Activated CD4-positive, alpha-beta memory T cell treated with anti-CD3 and anti-CD28 coated beads, Interleukin-2, amount 10 ng/mL, durations not matched to agents 7 days and 5 days (primary cell): ENCODE results near the gene DEAF1. TPM values are rescaled to one million over a fixed set of nuclear protein-coding genes. Genes with fewer than 3 reads are reported as not detected.

Source experiments
- CTCF ChIA-PET: fragments of 350-600 bp; sonication (Branson Sonifier 250); formaldehyde crosslinking; loops from one replicate; lab custom pipeline; 2021; ENCODE audit warnings: antibody characterized with exemption, inconsistent platforms; lab: Charles Lee
- POLR2A ChIA-PET: fragments of 350-600 bp; sonication (Branson Sonifier 250); formaldehyde crosslinking; loops from one replicate; lab custom pipeline; 2021; ENCODE audit warnings: antibody characterized with exemption; lab: Charles Lee
- DNase-seq: peaks from one replicate; pipeline ENCODE4 v3.0.0-alpha.2; 2020
- H3K27ac Mint-ChIP-seq: one replicate; pipeline ENCODE4 v1.8.0; 2021; ENCODE audit warnings: mild to moderate bottlenecking, mixed read lengths
- H3K27me3 Mint-ChIP-seq: one replicate; pipeline ENCODE4 v1.8.0; 2021; ENCODE audit warnings: mixed read lengths
- H3K36me3 Mint-ChIP-seq: one replicate; pipeline ENCODE4 v1.8.0; 2021; ENCODE audit warnings: low read depth, mixed read lengths
- H3K4me1 Mint-ChIP-seq: one replicate; pipeline ENCODE4 v1.8.0; 2021; ENCODE audit warnings: mixed read lengths
- H3K4me3 Mint-ChIP-seq: one replicate; pipeline ENCODE4 v1.8.0; 2021; ENCODE audit warnings: mild to moderate bottlenecking, mixed read lengths
- H3K9me3 Mint-ChIP-seq: one replicate; pipeline ENCODE4 v1.8.0; 2021; ENCODE audit warnings: mixed read lengths
- total RNA-seq, 2 experiments: library from RNA; stranded (reverse); gene quantifications; one replicate each; pipeline ENCODE4 v1.2.3, GENCODE V29; 2021

DEAF1 gene
- total RNA-seq, 2 experiments from 2014 or later, result 33.0 to 34.2 TPM

- Mint-ChIP-seq H3K4me3 (no peak overlapping the region), H3K9me3 (no peaks in the 10 kb centered on the region), H3K4me1 (peaks cover 19% of the 10 kb centered on the region), H3K27ac (no peak overlapping the region), H3K36me3 (no peaks in the 10 kb centered on the region), H3K27me3 (peaks cover 22% of the 10 kb centered on the region)
- no peak for DNase-seq
- ChIA-PET CTCF (no interaction called here), POLR2A (no interaction called here)
These were observed 67.0 kb downstream of the DEAF1 start for GRCh38 chr11:628056-628455.

- Mint-ChIP-seq H3K9me3 (no peaks in the 10 kb centered on the region), H3K4me1 (peaks cover 19% of the 10 kb centered on the region), H3K27me3 (peaks cover 22% of the 10 kb centered on the region), H3K36me3 (no peaks in the 10 kb centered on the region), H3K27ac (no peak overlapping the region), H3K4me3 (no peak overlapping the region)
- DNase-seq, result no peak
- ChIA-PET CTCF (no interaction called here), POLR2A (no interaction called here)
These were observed 67.8 kb downstream of the DEAF1 start for GRCh38 chr11:627308-627576.

DNA sequence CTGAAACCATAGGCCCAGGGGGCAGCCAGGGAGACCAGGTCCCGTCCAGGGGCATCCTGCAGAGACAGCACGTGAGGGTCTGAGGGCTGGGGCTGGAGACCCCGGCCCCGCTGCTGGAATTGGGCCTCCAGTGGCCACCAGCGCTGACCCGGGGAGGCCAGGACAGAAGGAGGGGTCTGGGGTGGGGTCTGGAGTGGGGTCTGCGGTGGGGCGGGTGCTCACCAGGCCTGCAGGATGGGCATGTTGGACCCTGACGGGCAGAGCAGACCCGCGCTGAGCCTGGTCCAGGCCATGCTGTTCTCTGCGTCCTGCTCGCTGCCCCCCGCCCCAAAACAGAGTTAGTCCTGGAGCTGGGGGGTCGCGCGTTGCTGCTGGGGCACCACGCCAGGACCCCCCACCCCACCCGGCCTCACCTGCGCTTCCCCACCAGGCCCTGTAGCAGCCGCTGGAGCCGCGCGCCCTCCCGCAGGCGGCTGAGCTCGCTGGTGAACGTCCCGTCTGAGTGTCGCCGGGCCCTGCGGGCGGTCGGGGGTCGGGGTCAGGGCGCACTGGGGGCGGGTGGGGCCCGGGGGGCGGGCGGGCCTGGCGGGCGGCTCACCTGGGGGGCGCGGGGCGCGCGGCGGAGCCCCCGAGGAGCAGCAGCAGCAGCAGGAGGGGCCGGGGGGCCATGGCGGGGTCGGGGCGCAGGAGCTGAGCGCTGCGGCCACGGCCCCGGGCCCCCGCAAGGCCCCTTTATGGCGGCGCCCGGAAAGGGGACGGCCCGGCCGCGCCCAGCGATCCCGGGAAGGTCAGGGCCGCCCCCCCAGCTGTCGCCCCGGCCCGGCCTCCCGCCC, 68.3 kb downstream of the DEAF1 start, which contains the start of gene SCT:
TSS of gene SCT (minus strand) at position 707 of the 833 bp plus-strand sequence. CDS start at position 669, 38 bp downstream.
- peaks cover 19% of the 10 kb centered on the region for H3K4me1 Mint-ChIP-seq
- no peak within 1 kb of the TSS for H3K4me3 Mint-ChIP-seq
- peaks cover 22% of the 10 kb centered on the region for H3K27me3 Mint-ChIP-seq
- no peaks in the 10 kb centered on the region for H3K36me3 Mint-ChIP-seq
- CTCF ChIA-PET, result no interaction called here
- POLR2A ChIA-PET, result no interaction called here
- no peak within 1 kb of the TSS for H3K27ac Mint-ChIP-seq
- DNase-seq, result no peak
- no peaks in the 10 kb centered on the region for H3K9me3 Mint-ChIP-seq

GRCh38 chr11:625636-626268, 69.3 kb downstream of the DEAF1 start:
- Mint-ChIP-seq H3K27me3 (peaks cover 22% of the 10 kb centered on the region), H3K36me3 (no peaks in the 10 kb centered on the region), H3K4me3 (no peak overlapping the region), H3K9me3 (no peaks in the 10 kb centered on the region), H3K4me1 (peaks cover 19% of the 10 kb centered on the region), H3K27ac (no peak overlapping the region)
- CTCF ChIA-PET, result no interaction called here
- POLR2A ChIA-PET, result no interaction called here
- no peak for DNase-seq

DNA sequence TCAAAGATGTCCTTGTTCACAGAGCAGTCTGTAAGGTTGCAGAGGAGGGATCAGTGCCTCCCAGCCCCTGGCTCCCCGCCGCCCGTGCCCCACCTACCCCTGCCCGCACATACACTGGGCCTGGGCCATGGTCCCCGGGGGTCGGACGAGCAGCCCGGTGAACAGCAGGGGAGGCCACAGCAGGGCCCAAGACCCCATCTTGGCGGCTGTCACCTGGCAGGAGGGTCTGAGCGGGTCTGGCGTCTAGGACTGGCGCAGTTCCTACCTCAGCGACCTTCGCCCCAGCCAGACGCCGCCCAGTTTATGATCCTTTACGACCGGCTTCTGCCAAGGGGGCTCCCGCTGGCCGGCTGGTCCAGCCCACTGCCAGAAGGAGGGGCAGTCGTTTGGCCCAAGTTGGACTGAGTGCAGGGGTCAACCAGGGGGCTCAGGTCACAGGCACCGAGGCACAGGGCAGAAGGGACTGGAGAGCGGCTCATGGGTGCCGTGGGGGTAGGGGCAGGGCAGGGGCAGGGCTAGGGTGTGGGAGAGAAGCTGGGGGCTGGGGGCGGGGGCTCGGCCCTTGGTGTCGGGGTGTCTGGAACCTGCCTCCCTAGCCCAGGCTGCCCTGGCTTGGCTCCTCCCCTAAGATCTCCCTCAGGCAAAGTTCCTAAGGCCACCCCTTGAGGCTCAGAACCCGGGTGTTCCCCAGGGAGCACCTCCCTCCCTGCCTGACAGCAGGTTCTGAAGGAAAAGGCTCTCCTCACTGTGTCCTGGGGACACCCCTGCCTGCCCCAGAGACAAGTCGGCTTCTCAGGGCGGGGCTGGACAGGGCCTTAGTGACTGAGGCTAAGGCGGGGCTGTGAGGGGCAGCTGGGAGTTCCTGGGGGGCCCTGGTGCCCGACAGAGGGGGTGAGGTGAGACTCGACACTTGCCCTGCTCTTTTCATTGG, 70.1 kb downstream of the DEAF1 start, which contains the start of gene CDHR5:
TSS of gene CDHR5 (minus strand) at position 251 of the 931 bp plus-strand sequence. CDS start at position 198, 53 bp downstream.
- Mint-ChIP-seq H3K9me3 (no peaks in the 10 kb centered on the region), H3K27me3 (peaks cover 22% of the 10 kb centered on the region), H3K36me3 (no peaks in the 10 kb centered on the region), H3K27ac (no peak within 1 kb of the TSS), H3K4me3 (no peak within 1 kb of the TSS), H3K4me1 (peaks cover 19% of the 10 kb centered on the region)
- ChIA-PET POLR2A (interaction anchor here (0.8 to 1.3 kb wide), 2 partner anchors 10 to 13 kb away, joined by 4 to 5 read pairs; partner anchors contain the start of gene IRF7), CTCF (no interaction called here)
- no peak for DNase-seq

DNA sequence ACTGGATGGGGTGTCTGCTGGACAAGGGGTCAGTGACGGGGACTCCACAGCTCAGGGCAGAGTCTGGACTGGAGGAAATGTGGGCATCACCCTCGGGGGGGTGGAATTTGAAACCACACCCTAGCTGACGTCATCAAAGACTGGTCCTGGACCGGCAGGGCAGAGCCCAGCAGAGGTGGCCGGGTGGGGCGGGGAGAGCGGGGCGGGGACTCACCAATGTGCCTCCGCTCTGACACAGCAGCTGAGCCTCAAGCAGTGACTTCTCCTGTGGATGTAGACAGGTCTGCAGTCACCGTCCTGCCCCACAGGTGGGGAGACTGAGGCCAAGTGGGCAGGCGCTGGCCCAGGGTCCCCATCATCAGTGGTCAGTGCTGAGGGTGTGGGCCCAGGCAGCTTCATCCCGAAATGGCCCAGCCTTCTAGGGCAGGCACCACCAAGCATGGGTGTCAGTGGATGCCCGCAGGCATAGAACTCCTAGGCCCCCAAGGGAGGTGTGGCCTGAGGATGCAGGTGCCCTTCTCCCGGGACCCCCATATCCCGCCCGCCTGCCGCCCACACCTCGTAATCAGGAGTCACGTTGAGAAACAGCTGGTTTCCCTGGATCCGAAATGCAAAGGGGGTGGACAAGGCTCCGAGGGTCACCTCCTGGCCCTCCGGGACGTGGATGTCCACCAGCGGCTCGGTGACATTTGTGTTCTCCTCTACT, 70.9 kb downstream of the DEAF1 start:
- Mint-ChIP-seq H3K36me3 (no peaks in the 10 kb centered on the region), H3K4me3 (no peak overlapping the region), H3K27me3 (peaks cover 16% of the 10 kb centered on the region), H3K4me1 (peaks cover 13% of the 10 kb centered on the region), H3K9me3 (no peaks in the 10 kb centered on the region), H3K27ac (no peak overlapping the region)
- DNase-seq, result no peak
- ChIA-PET POLR2A (interaction anchor here (0.8 to 1.3 kb wide), 3 partner anchors 9 to 14 kb away, joined by 4 to 5 read pairs (median 4); partner anchors contain the start of gene IRF7), CTCF (interaction anchor here (0.6 kb wide), 1 partner anchor 92 kb away, joined by 5 read pairs; no protein-coding TSS in a partner anchor)

DNA sequence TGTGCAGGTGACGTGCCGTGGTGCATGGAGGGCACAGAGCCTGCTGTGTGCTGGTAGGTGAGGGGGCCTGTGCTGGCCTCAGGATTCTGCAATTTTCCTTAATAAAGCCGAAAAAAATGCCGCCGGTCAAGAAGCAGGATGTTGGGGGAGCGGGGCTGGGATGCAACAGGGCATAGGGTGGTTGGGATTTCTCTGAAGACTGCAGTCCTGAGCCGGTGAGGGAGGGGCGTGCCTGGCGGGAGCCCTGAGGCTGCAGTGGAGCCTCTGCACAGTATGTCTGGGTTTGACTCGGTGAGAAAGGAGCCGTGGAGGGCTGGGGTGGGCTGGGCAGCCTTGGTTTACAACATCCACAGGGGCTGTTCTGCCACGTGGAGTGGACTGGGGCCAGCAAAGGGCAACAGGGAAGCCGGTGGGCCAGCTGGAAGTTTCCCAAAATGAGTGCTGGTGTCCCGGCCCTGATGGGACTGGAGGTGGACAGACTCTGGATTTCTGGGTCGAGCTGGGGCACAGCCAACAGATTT, 71.6 kb downstream of the DEAF1 start:
- Mint-ChIP-seq H3K27ac (no peak overlapping the region), H3K9me3 (no peaks in the 10 kb centered on the region), H3K36me3 (no peaks in the 10 kb centered on the region), H3K4me3 (no peak overlapping the region), H3K4me1 (peaks cover 6% of the 10 kb centered on the region), H3K27me3 (peaks cover 8% of the 10 kb centered on the region)
- CTCF ChIA-PET, result interaction anchor here (0.6 kb wide), 1 partner anchor 93 kb away, joined by 5 read pairs; no protein-coding TSS in a partner anchor
- POLR2A ChIA-PET, result interaction anchor here (1.1 to 1.3 kb wide), 2 partner anchors 8 to 9 kb away, joined by 4 to 5 read pairs; partner anchors contain the start of gene IRF7
- DNase-seq, result no peak

GRCh38 chr11:621838-622237, 73.2 kb downstream of the DEAF1 start:
- Mint-ChIP-seq H3K9me3 (no peaks in the 10 kb centered on the region), H3K4me1 (no peaks in the 10 kb centered on the region), H3K27ac (no peak overlapping the region), H3K36me3 (no peaks in the 10 kb centered on the region), H3K27me3 (no peaks in the 10 kb centered on the region), H3K4me3 (no peak overlapping the region)
- no peak for DNase-seq
- ChIA-PET CTCF (no interaction called here), POLR2A (no interaction called here)

- POLR2A ChIA-PET, result no interaction called here
- H3K9me3 Mint-ChIP-seq, result no peaks in the 10 kb centered on the region
These were observed 73.8 kb downstream of the DEAF1 start for GRCh38 chr11:620935-621814.

GRCh38 chr11:620201-620600, 74.8 kb downstream of the DEAF1 start:
- no peaks in the 10 kb centered on the region for H3K27me3 Mint-ChIP-seq
- no peak overlapping the region for H3K27ac Mint-ChIP-seq
- ChIA-PET POLR2A (no interaction called here), CTCF (no interaction called here)
- no peak for DNase-seq
- no peak overlapping the region for H3K4me3 Mint-ChIP-seq
- no peaks in the 10 kb centered on the region for H3K9me3 Mint-ChIP-seq
- H3K4me1 Mint-ChIP-seq, result peaks cover 7% of the 10 kb centered on the region
- peaks cover 3% of the 10 kb centered on the region for H3K36me3 Mint-ChIP-seq

More at GRCh38 chr11:620935-621814, 73.8 kb downstream of the DEAF1 start:
- CTCF ChIA-PET, result no interaction called here
- Mint-ChIP-seq H3K4me1 (peaks cover 4% of the 10 kb centered on the region), H3K4me3 (no peak overlapping the region), H3K27ac (no peak overlapping the region), H3K36me3 (no peaks in the 10 kb centered on the region), H3K27me3 (no peaks in the 10 kb centered on the region)
- DNase-seq, result no peak

- peaks cover 7% of the 10 kb centered on the region for H3K4me1 Mint-ChIP-seq
- peaks cover 9% of the 10 kb centered on the region for H3K36me3 Mint-ChIP-seq
These were observed 75.4 kb downstream of the DEAF1 start for GRCh38 chr11:619628-620050.

More at GRCh38 chr11:619628-620050, 75.4 kb downstream of the DEAF1 start:
- Mint-ChIP-seq H3K27ac (no peak overlapping the region), H3K4me3 (no peak overlapping the region), H3K9me3 (no peaks in the 10 kb centered on the region), H3K27me3 (no peaks in the 10 kb centered on the region)
- POLR2A ChIA-PET, result no interaction called here
- no peak for DNase-seq
- CTCF ChIA-PET, result no interaction called here
